KG1 (cell line): ENCODE results near the gene KCNH8.
A peak's percentile ranks its signal among the peaks of the same experiment; 100 is the strongest.

Experiments
- DNase-seq: peaks from one replicate; lab custom pipeline; 2025; lab: John Stamatoyannopoulos, UW

Gene KCNH8

GRCh38 chr3:19485267-19485666 is 337.0 kb downstream of the KCNH8 start:
- no peak for DNase-seq

GRCh38 chr3:19487386-19487785 is 339.1 kb downstream of the KCNH8 start:
- DNase-seq: no peak

- DNase-seq: no peak
These were observed 340.6 kb downstream of the KCNH8 start for GRCh38 chr3:19488939-19489338.

GRCh38 chr3:19489936-19490335 is 341.6 kb downstream of the KCNH8 start:
- no peak for DNase-seq

- no peak for DNase-seq
These were observed 357.9 kb downstream of the KCNH8 start for GRCh38 chr3:19506171-19506570.

GRCh38 chr3:19522305-19522704 is 374.0 kb downstream of the KCNH8 start:
- no peak for DNase-seq

- no peak for DNase-seq
These were observed 377.8 kb downstream of the KCNH8 start for GRCh38 chr3:19526071-19526470.

- DNase-seq: no peak
These were observed 379.4 kb downstream of the KCNH8 start for GRCh38 chr3:19527746-19528145.

GRCh38 chr3:19531426-19531825 is 383.1 kb downstream of the KCNH8 start:
- DNase-seq: no peak

GRCh38 chr3:19539518-19540392 is 391.4 kb downstream of the KCNH8 start:
- DNase-seq: no peak

- no peak for DNase-seq
These were observed 392.2 kb downstream of the KCNH8 start for GRCh38 chr3:19540464-19540863.

GRCh38 chr3:19541284-19541683 is 393.0 kb downstream of the KCNH8 start:
- no peak for DNase-seq

- DNase-seq: peak; percentile 18
These were observed 395.0 kb downstream of the KCNH8 start for GRCh38 chr3:19543212-19543841.

- DNase-seq: no peak
These were observed 399.6 kb downstream of the KCNH8 start for GRCh38 chr3:19547665-19548464.

GRCh38 chr3:19559724-19560442 is 411.6 kb downstream of the KCNH8 start:
- DNase-seq: no peak

- DNase-seq: no peak
These were observed 425.3 kb downstream of the KCNH8 start for GRCh38 chr3:19573644-19574043.

GRCh38 chr3:19574268-19574667 is 426.0 kb downstream of the KCNH8 start:
- no peak for DNase-seq

GRCh38 chr3:19576343-19576742 is 428.0 kb downstream of the KCNH8 start:
- DNase-seq: no peak
